Ishikawa (cell line): ENCODE measurements around the gene CYP27C1.

ENCODE experiments used
- CEBPB ChIP-seq: IDR thresholded peaks from 2 replicates; pipeline ENCODE4 v1.6.1; 2012
- CREB1 ChIP-seq: IDR thresholded peaks from 2 replicates; pipeline ENCODE4 v1.6.1; 2012; ENCODE audit warnings: low read depth
- EGR1 ChIP-seq: IDR thresholded peaks from 2 replicates; pipeline ENCODE4 v1.6.1; 2012
- EP300 ChIP-seq: IDR thresholded peaks from 2 replicates; pipeline ENCODE4 v1.6.1; 2012; ENCODE audit warnings: borderline replicate concordance
- FOXM1 ChIP-seq: IDR thresholded peaks from 2 replicates; pipeline ENCODE4 v1.6.1; 2012; ENCODE audit warnings: low read depth, borderline replicate concordance
- NFIC ChIP-seq: IDR thresholded peaks from 2 replicates; pipeline ENCODE4 v1.6.1; 2012
- RAD21 ChIP-seq: IDR thresholded peaks from 2 replicates; pipeline ENCODE4 v1.6.1; 2012; ENCODE audit warnings: low read depth
- REST ChIP-seq: IDR thresholded peaks from 2 replicates; pipeline ENCODE4 v1.6.1; 2012; ENCODE audit warnings: low read depth, mild to moderate bottlenecking
- TAF1 ChIP-seq: IDR thresholded peaks from 2 replicates; pipeline ENCODE4 v1.6.1; 2012; ENCODE audit warnings: low read depth, mild to moderate bottlenecking
- TCF12 ChIP-seq: IDR thresholded peaks from 2 replicates; pipeline ENCODE4 v1.6.1; 2012; ENCODE audit warnings: low read depth
- TEAD4 ChIP-seq: IDR thresholded peaks from 2 replicates; pipeline ENCODE4 v1.6.1; 2012
- YY1 ChIP-seq: IDR thresholded peaks from 2 replicates; pipeline ENCODE4 v1.6.1; 2012; ENCODE audit warnings: low read depth
- ZBTB7A ChIP-seq: IDR thresholded peaks from 2 replicates; pipeline ENCODE4 v1.6.1; 2012; ENCODE audit warnings: low read depth
- TF ChIP-seq, protein P1 (sequence below): IDR thresholded peaks from 2 replicates; pipeline ENCODE4 v1.6.1; 2012
- TF ChIP-seq, protein P2 (sequence below): IDR thresholded peaks from 2 replicates; pipeline ENCODE4 v1.6.1; 2012

The CYP27C1 gene

GRCh38 chr2:127175751-127176354, 44.2 kb downstream of the CYP27C1 start:
- no peak for TF ChIP-seq ZBTB7A
- TF ChIP-seq EGR1, result no peak
- no peak for TF ChIP-seq CEBPB
- no peak for TF ChIP-seq TCF12
- TF ChIP-seq, protein P1, sequence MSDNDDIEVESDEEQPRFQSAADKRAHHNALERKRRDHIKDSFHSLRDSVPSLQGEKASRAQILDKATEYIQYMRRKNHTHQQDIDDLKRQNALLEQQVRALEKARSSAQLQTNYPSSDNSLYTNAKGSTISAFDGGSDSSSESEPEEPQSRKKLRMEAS, result no peak
- no peak for TF ChIP-seq NFIC
- TF ChIP-seq REST, result no peak
- no peak for TF ChIP-seq TEAD4
- no peak for TF ChIP-seq EP300
- no peak for TF ChIP-seq YY1
- TF ChIP-seq RAD21, result no peak
- TF ChIP-seq, protein P2, sequence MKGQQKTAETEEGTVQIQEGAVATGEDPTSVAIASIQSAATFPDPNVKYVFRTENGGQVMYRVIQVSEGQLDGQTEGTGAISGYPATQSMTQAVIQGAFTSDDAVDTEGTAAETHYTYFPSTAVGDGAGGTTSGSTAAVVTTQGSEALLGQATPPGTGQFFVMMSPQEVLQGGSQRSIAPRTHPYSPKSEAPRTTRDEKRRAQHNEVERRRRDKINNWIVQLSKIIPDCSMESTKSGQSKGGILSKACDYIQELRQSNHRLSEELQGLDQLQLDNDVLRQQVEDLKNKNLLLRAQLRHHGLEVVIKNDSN, result no peak
- no peak for TF ChIP-seq CREB1
- TF ChIP-seq FOXM1, result no peak
- no peak for TF ChIP-seq TAF1

- TF ChIP-seq, protein P2, result peak; percentile 89
- TF ChIP-seq, protein P1, result peak; percentile 74; the same call in 1 of the 2 replicates
- TF ChIP-seq REST, result no peak
Measured at GRCh38 chr2:127175041-127175721, 44.9 kb downstream of the CYP27C1 start.

- TF ChIP-seq FOXM1 (no peak), TEAD4 (no peak), TCF12 (no peak), YY1 (no peak), RAD21 (no peak), CREB1 (no peak), REST (no peak), NFIC (no peak), ZBTB7A (no peak), TAF1 (no peak)
- TF ChIP-seq, protein P2, result no peak
Measured at GRCh38 chr2:127174640-127175039, 45.5 kb downstream of the CYP27C1 start.

- peak; percentile 62 for TF ChIP-seq RAD21
- TF ChIP-seq NFIC, result no peak
Measured at GRCh38 chr2:127174136-127174535, 46.0 kb downstream of the CYP27C1 start.
